ENCODE results near the gene PSEN2.

- TF ChIP-seq EZH2 (IDR thresholded peaks at IDR 0.05; ENCODE audit: borderline replicate concordance, low read depth, low read length, poor library complexity, severe bottlenecking) (no peak), CTCF (conservative IDR thresholded peaks at IDR 0.05; ENCODE audit: low read depth, low read length) (no peak)
Observed at GRCh38 chr1:226871636-226872327, 1.4 kb downstream of the PSEN2 start.

Data from A673 (cell line).